Measurements from ENCODE around the gene RNF19B. TPM values are rescaled to one million over a fixed set of nuclear protein-coding genes. Genes with fewer than 3 reads are reported as not detected.

Gene RNF19B
- total RNA-seq, 1 donor from 2014 or later = 29.7 TPM

- FAIRE-seq (no peak), DNase-seq (ENCODE audit: low read depth) (no peak)
- H2AFZ ChIP-seq (ENCODE audit: low read depth, low read length) = peak overlapping the region; percentile 27
- H3K4me1 ChIP-seq (ENCODE audit: insufficient read depth, low read length) = peaks cover 9% of the 10 kb centered on the region
- Mint-ChIP-seq H3K27ac (ENCODE audit: unreplicated experiment) (no peak overlapping the region), H3K27me3 (ENCODE audit: low read depth, unreplicated experiment) (peaks cover 30% of the 10 kb centered on the region), H3K36me3 (ENCODE audit: low read depth, unreplicated experiment) (no peaks in the 10 kb centered on the region), H3K4me3 (ENCODE audit: unreplicated experiment) (no peak overlapping the region), H3K9me3 (ENCODE audit: unreplicated experiment) (peaks cover 4% of the 10 kb centered on the region), H3K4me1 (ENCODE audit: low read depth, unreplicated experiment) (peaks cover 18% of the 10 kb centered on the region)
- H3K27me3 ChIP-seq (ENCODE audit: insufficient read depth, low read length) = peaks cover 2% of the 10 kb centered on the region
- no peak overlapping the region for H3K4me3 ChIP-seq (ENCODE audit: insufficient read depth, low read depth, low read length)
- no peaks in the 10 kb centered on the region for H4K20me1 ChIP-seq (ENCODE audit: insufficient read depth, low read length)
- peak overlapping the region; percentile 20 for H3K4me2 ChIP-seq (ENCODE audit: low read length)
- TF ChIP-seq EZH2 (IDR thresholded peaks at IDR 0.05; ENCODE audit: insufficient read depth, low read length) (no peak), CTCF (IDR thresholded peaks at IDR 0.05; ENCODE audit: insufficient read depth, low read depth, low read length) (no peak)
- H3K27ac ChIP-seq (ENCODE audit: low read depth, low read length) = no peak overlapping the region
- no peaks in the 10 kb centered on the region for H3K36me3 ChIP-seq (ENCODE audit: insufficient read depth, low read length)
- no peak overlapping the region for H3K9ac ChIP-seq (ENCODE audit: low read length)
- no peaks in the 10 kb centered on the region for H3K9me3 ChIP-seq (ENCODE audit: insufficient read depth, low read depth, low read length)
- H3K79me2 ChIP-seq (ENCODE audit: insufficient read depth, low read length) = no peaks in the 10 kb centered on the region
Measured at GRCh38 chr1:32924881-32925344, 39.7 kb downstream of the RNF19B start.

GRCh38 chr1:32920833-32921232 lies 43.8 kb downstream of the RNF19B start:
- H3K27ac Mint-ChIP-seq (ENCODE audit: unreplicated experiment) = no peak overlapping the region
- no peak for FAIRE-seq
- H3K36me3 ChIP-seq (ENCODE audit: insufficient read depth, low read length) = no peaks in the 10 kb centered on the region

More at GRCh38 chr1:32920833-32921232, 43.8 kb downstream of the RNF19B start:
- H3K9ac ChIP-seq (ENCODE audit: low read length) = no peak overlapping the region
- no peaks in the 10 kb centered on the region for H4K20me1 ChIP-seq (ENCODE audit: insufficient read depth, low read length)
- H3K36me3 Mint-ChIP-seq (ENCODE audit: low read depth, unreplicated experiment) = no peaks in the 10 kb centered on the region
- peaks cover 21% of the 10 kb centered on the region for H3K27me3 Mint-ChIP-seq (ENCODE audit: low read depth, unreplicated experiment)
- no peak overlapping the region for H3K27ac ChIP-seq (ENCODE audit: low read depth, low read length)
- H3K4me2 ChIP-seq (ENCODE audit: low read length) = no peak overlapping the region
- no peak overlapping the region for H3K4me3 ChIP-seq (ENCODE audit: insufficient read depth, low read depth, low read length)
- no peak overlapping the region for H3K4me3 Mint-ChIP-seq (ENCODE audit: unreplicated experiment)
- H2AFZ ChIP-seq (ENCODE audit: low read depth, low read length) = no peak overlapping the region
- peaks cover 10% of the 10 kb centered on the region for H3K4me1 ChIP-seq (ENCODE audit: insufficient read depth, low read length)
- peaks cover 2% of the 10 kb centered on the region for H3K27me3 ChIP-seq (ENCODE audit: insufficient read depth, low read length)
- H3K79me2 ChIP-seq (ENCODE audit: insufficient read depth, low read length) = no peaks in the 10 kb centered on the region
- DNase-seq (ENCODE audit: low read depth) = no peak
- peaks cover 19% of the 10 kb centered on the region for H3K4me1 Mint-ChIP-seq (ENCODE audit: low read depth, unreplicated experiment)
- H3K9me3 ChIP-seq (ENCODE audit: insufficient read depth, low read depth, low read length) = no peaks in the 10 kb centered on the region
- peaks cover 1% of the 10 kb centered on the region for H3K9me3 Mint-ChIP-seq (ENCODE audit: unreplicated experiment)
- TF ChIP-seq EZH2 (IDR thresholded peaks at IDR 0.05; ENCODE audit: insufficient read depth, low read length) (no peak), CTCF (IDR thresholded peaks at IDR 0.05; ENCODE audit: insufficient read depth, low read depth, low read length) (no peak)
